GM18499 (cell line): ENCODE results near the gene SERPINA12.

Experiments
- ATAC-seq: cut with Tn5 transposase; IDR thresholded peaks from one replicate; pipeline ENCODE4 v1.9.1; 2021; ENCODE audit warnings: moderate number of reproducible peaks; ENCODE audit not compliant: insufficient read depth, unreplicated experiment

SERPINA12 gene

GRCh38 chr14:94470311-94470710 lies 39.0 kb downstream of the SERPINA12 start:
- no peak for ATAC-seq

GRCh38 chr14:94469261-94469660 lies 40.0 kb downstream of the SERPINA12 start:
- no peak for ATAC-seq

- ATAC-seq, result no peak
Measured at GRCh38 chr14:94467728-94468520, 41.3 kb downstream of the SERPINA12 start.

GRCh38 chr14:94466706-94467370 lies 42.4 kb downstream of the SERPINA12 start:
- ATAC-seq, result no peak

- ATAC-seq, result no peak
Measured at GRCh38 chr14:94465042-94465441, 44.2 kb downstream of the SERPINA12 start.

- ATAC-seq, result no peak
Measured at GRCh38 chr14:94464290-94464689, 45.0 kb downstream of the SERPINA12 start.

- no peak for ATAC-seq
Measured at GRCh38 chr14:94462763-94463572, 46.3 kb downstream of the SERPINA12 start.

- ATAC-seq, result no peak
Measured at GRCh38 chr14:94462219-94462551, 47.1 kb downstream of the SERPINA12 start.

GRCh38 chr14:94461526-94462218 lies 47.6 kb downstream of the SERPINA12 start:
- no peak for ATAC-seq

GRCh38 chr14:94460631-94461416 lies 48.4 kb downstream of the SERPINA12 start:
- ATAC-seq, result no peak

- ATAC-seq, result no peak
Measured at GRCh38 chr14:94458558-94459205, 50.6 kb downstream of the SERPINA12 start.

GRCh38 chr14:94458096-94458495 lies 51.2 kb downstream of the SERPINA12 start:
- ATAC-seq, result no peak

GRCh38 chr14:94455928-94456327 lies 53.3 kb downstream of the SERPINA12 start:
- ATAC-seq, result no peak

- no peak for ATAC-seq
Measured at GRCh38 chr14:94451826-94452225, 57.4 kb downstream of the SERPINA12 start.

GRCh38 chr14:94451091-94451771 lies 58.0 kb downstream of the SERPINA12 start:
- no peak for ATAC-seq

GRCh38 chr14:94450722-94451090 lies 58.6 kb downstream of the SERPINA12 start:
- ATAC-seq, result no peak

- ATAC-seq, result no peak
Measured at GRCh38 chr14:94449930-94450329, 59.3 kb downstream of the SERPINA12 start.

- no peak for ATAC-seq
Measured at GRCh38 chr14:94448071-94448808, 61.0 kb downstream of the SERPINA12 start.
